HepG2 (cell line): ENCODE measurements around the gene SIRT7. TPM values are rescaled to one million over a fixed set of nuclear protein-coding genes. Genes with fewer than 3 reads are reported as not detected.

ENCODE experiments used
- ATAC-seq: fragments of 200-7000 bp; cut with Tn5 transposase; 3 replicates; pipeline ENCODE4 v1.9.1; 2020; ENCODE audit warnings: mild to moderate bottlenecking, moderate library complexity
- BruUV-seq: library from RNA; stranded (reverse); fragments of 400-500 nt; replicated peaks from 2 replicates; lab custom pipeline; 2021; lab: Mats Ljungman, UMichigan
- CTCF ChIA-PET: fragments of 300-600 bp; formaldehyde crosslinking; extraction: SDS; loops from one replicate; lab custom pipeline; 2021; ENCODE audit warnings: low total read pairs, inconsistent platforms, low intra/inter-chr PET ratio; lab: Yijun Ruan, JAX
- POLR2A ChIA-PET: fragments of 350-600 bp; sonication (Branson Sonifier 250); formaldehyde crosslinking; loops from one replicate; lab custom pipeline; 2020; ENCODE audit warnings: antibody characterized with exemption, inconsistent platforms; lab: Yijun Ruan, JAX
- DNase-seq: peaks from one replicate; pipeline ENCODE4 v3.0.0-alpha.2; 2015; ENCODE audit warnings: low spot score
- FAIRE-seq: peaks from 3 replicates; lab custom pipeline; 2011; peaks lifted over from hg19 to GRCh38; lab: Jason Lieb, UNC
- H2AFZ ChIP-seq: one replicate; pipeline ENCODE4 v1.6.1; 2011; ENCODE audit warnings: low read length, inconsistent platforms
- H3K27ac ChIP-seq: fragments of 300-600 bp; 3 replicates; pipeline ENCODE4 v1.8.0; 2011; ENCODE audit warnings: mixed run types, mild to moderate bottlenecking, mixed read lengths, low read length, inconsistent platforms; ENCODE audit not compliant: insufficient read depth; ENCODE audit errors: extremely low read length
- H3K27me3 ChIP-seq, 2 experiments: fragments of 200-600 bp in 1 of 2; 2 replicates in 1 of 2; 3 replicates in 1 of 2; pipeline versions ENCODE4 v1.6.0 to v1.8.0; 2011; ENCODE audit warnings: low read length in 2 of 2, mild to moderate bottlenecking in 2 of 2, moderate library complexity in 2 of 2, inconsistent platforms in 1 of 2; ENCODE audit not compliant: insufficient read depth in 2 of 2, control insufficient read depth in 1 of 2
- H3K36me3 ChIP-seq, 2 experiments: fragments of 200-600 bp in 1 of 2; replicated peaks in 1 of 2; 2 replicates in 1 of 2; 3 replicates in 1 of 2; pipeline versions ENCODE4 v1.5.1 to v1.8.0; 2011; ENCODE audit warnings: low read length in 2 of 2, inconsistent platforms in 1 of 2; ENCODE audit not compliant: insufficient read depth in 2 of 2, control insufficient read depth in 1 of 2
- H3K4me1 ChIP-seq: 2 replicates; pipeline ENCODE4 v1.5.1; 2012; ENCODE audit warnings: low read length, inconsistent platforms; ENCODE audit not compliant: insufficient read depth
- H3K4me2 ChIP-seq: 2 replicates; pipeline ENCODE4 v1.6.0; 2011; ENCODE audit warnings: low read depth, low read length, inconsistent platforms
- H3K4me3 ChIP-seq, 3 experiments: fragments of 200-600 bp in 1 of 3; sonication (generic), shearing (Covaris generic) in 1 of 3; replicated peaks in 1 of 3; 2 replicates each; pipeline ENCODE4 v1.5.1; 2011 to 2016; ENCODE audit warnings: low read length in 3 of 3, inconsistent platforms in 2 of 3, low read depth in 2 of 3, mild to moderate bottlenecking in 2 of 3, control low read depth in 1 of 3, mixed read lengths in 1 of 3; ENCODE audit not compliant: insufficient read depth in 1 of 3
- H3K79me2 ChIP-seq: one replicate; pipeline ENCODE4 v1.6.1; 2011; ENCODE audit warnings: low read length, inconsistent platforms; ENCODE audit not compliant: insufficient read depth
- H3K9ac ChIP-seq: 2 replicates; pipeline ENCODE4 v1.6.0; 2011; ENCODE audit warnings: mild to moderate bottlenecking, low read depth, low read length, inconsistent platforms; ENCODE audit not compliant: insufficient read depth
- H3K9me3 ChIP-seq: 2 replicates; pipeline ENCODE4 v1.5.1; 2012; ENCODE audit warnings: mild to moderate bottlenecking, low read length
- H4K20me1 ChIP-seq: 2 replicates; pipeline ENCODE4 v1.6.0; 2011; ENCODE audit warnings: inconsistent platforms, mild to moderate bottlenecking, low read length, moderate library complexity; ENCODE audit not compliant: insufficient read depth
- DMAP1 ChIP-seq: IDR thresholded peaks from 2 replicates; pipeline ENCODE4 v1.6.1; 2016
- IRX3 ChIP-seq: sonication (generic); formaldehyde crosslinking; IDR thresholded peaks from 2 replicates; pipeline ENCODE4 v1.8.1; 2023; ENCODE audit warnings: mild to moderate bottlenecking, low read depth, missing genetic modification reagents, borderline replicate concordance
- ONECUT2 ChIP-seq: sonication (generic); formaldehyde crosslinking; IDR thresholded peaks from 2 replicates; pipeline ENCODE4 v1.4.0; 2020; ENCODE audit warnings: missing genetic modification reagents
- TOPORS ChIP-seq: sonication (generic); formaldehyde crosslinking; IDR thresholded peaks from 2 replicates; pipeline ENCODE4 v1.8.0; 2023; ENCODE audit warnings: mild to moderate bottlenecking, missing genetic modification reagents
- U2AF2 ChIP-seq: fragments of 200-400 bp; formaldehyde crosslinking; IDR thresholded peaks from 2 replicates; pipeline ENCODE4 v1.6.1; 2017; ENCODE audit warnings: low read depth, mild to moderate bottlenecking, low read length
- ZFP41 ChIP-seq: sonication (generic); formaldehyde crosslinking; IDR thresholded peaks from 2 replicates; pipeline ENCODE4 v1.4.0; 2020; ENCODE audit warnings: mild to moderate bottlenecking, missing genetic modification reagents, borderline replicate concordance
- ZNF33B ChIP-seq: sonication (generic); formaldehyde crosslinking; IDR thresholded peaks from 2 replicates; pipeline ENCODE4 v1.5.1; 2020; ENCODE audit warnings: mild to moderate bottlenecking, missing genetic modification reagents
- ZNF496 ChIP-seq: sonication (generic); formaldehyde crosslinking; IDR thresholded peaks from 2 replicates; pipeline ENCODE4 v1.8.1; 2023; ENCODE audit warnings: mild to moderate bottlenecking, moderate library complexity, missing genetic modification reagents; ENCODE audit not compliant: insufficient replicate concordance
- ZNF703 ChIP-seq: sonication (generic); formaldehyde crosslinking; IDR thresholded peaks from 2 replicates; pipeline ENCODE4 v1.5.1; 2020; ENCODE audit warnings: missing genetic modification reagents, mild to moderate bottlenecking, moderate library complexity, borderline replicate concordance
- ZNF724P ChIP-seq: sonication (generic); formaldehyde crosslinking; IDR thresholded peaks from 2 replicates; pipeline ENCODE4 v1.8.0; 2022; ENCODE audit warnings: missing genetic modification reagents, borderline replicate concordance
- WGBS: methylation state at CpG from one replicate; pipeline ENCODE4 v1.1.6; 2017; ENCODE audit warnings: low lambda C conversion rate; 5-methylcytosine and 5-hydroxymethylcytosine counted together
- in situ Hi-C: cut with HindIII; loops from 2 replicates; pipeline ENCODE4 v1.10.0; 2017; ENCODE audit warnings: low pct_unique_long_range_greater_than_20kb; ENCODE audit not compliant: extremely low pct_ligation_motif_present
- intact Hi-C: fragments of 100-400 bp; cut with micrococcal nuclease; formaldehyde crosslinking; loops from one replicate; pipeline ENCODE4 v1.10.0; 2022; ENCODE audit not compliant: unreplicated experiment
- polyA plus RNA-seq, 8 experiments: library from polyadenylated mRNA; depleted of rRNA in 3 of 8; stranded (reverse) in 7 of 8; unstranded in 1 of 8; fragments of >200 nt; fragmentation: Illumina TruSeq in 4 of 8; extraction: Trizol in 4 of 8; gene quantifications; 2 replicates each; pipeline versions ENCODE4 v1.2.1 to v1.2.3, GENCODE V29; 2011 to 2016; ENCODE audit warnings: low read depth in 4 of 8, missing spikeins in 1 of 8, mixed read lengths in 1 of 8; ENCODE audit not compliant: insufficient read depth in 1 of 8
- total RNA-seq, 5 experiments: library from RNA; depleted of rRNA; stranded (reverse); fragments of >200 nt; fragmentation: Illumina TruSeq; extraction: Trizol; gene quantifications; 2 replicates each; pipeline ENCODE4 v1.2.3, GENCODE V29; 2016; ENCODE audit warnings: low read depth in 1 of 5
- TF ChIP-seq, protein P1 (sequence below): sonication (generic); formaldehyde crosslinking; IDR thresholded peaks from 2 replicates; pipeline ENCODE4 v1.4.0; 2020; ENCODE audit warnings: missing genetic modification reagents, borderline replicate concordance
- TF ChIP-seq, protein P2 (sequence below): sonication (generic); formaldehyde crosslinking; IDR thresholded peaks from 2 replicates; pipeline ENCODE4 v1.5.1; 2020; ENCODE audit warnings: missing genetic modification reagents, mild to moderate bottlenecking, borderline replicate concordance
- TF ChIP-seq, protein P3 (sequence below): sonication (generic); formaldehyde crosslinking; IDR thresholded peaks from 2 replicates; pipeline ENCODE4 v1.8.0; 2022; ENCODE audit warnings: mild to moderate bottlenecking, missing genetic modification reagents; ENCODE audit not compliant: insufficient replicate concordance

The SIRT7 gene
- total and polyA plus RNA-seq, 2 of the 13 experiments (the other 11 are each of a cell fraction or from before 2014, with no cell fraction given), result 8.3 to 24.8 TPM

DNA sequence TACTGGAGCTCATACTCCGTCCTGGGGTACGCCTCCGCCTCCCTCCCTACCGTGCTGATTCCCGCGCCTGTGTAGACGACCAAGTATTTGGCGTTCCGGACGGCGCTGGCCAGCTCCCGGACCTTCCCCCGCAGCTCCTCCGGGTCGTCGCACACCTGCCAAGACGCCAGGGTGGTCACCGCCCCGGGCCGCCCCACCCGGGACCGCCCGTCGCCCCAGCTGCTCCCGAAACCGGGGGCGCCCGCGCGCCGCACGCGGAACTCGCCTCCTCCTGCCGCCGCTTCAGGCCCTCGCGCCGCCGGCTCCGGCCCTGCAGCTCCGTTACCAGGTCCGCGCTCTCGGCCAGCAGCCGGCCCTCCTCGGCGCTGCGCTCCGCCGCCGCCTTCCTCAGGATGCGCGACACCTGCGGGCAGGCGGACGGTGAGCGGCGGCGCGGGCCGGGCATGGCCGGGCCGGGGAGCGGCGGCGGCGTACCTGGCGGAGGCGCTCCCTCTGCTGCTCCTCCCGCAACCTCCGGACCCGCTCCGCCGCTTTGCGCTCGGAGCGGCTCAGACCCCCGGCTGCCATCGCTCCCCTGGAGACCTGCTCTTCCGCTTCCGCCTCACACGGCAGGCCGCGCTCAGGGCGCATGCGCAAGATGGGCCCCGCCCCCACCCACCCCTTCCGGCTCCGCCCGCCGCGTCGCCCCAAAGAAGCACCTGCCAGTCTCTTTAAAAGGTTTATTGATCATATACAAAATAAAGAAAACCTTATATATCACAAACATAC, at the start of gene SIRT7 (continued):
- TF ChIP-seq, protein P1, sequence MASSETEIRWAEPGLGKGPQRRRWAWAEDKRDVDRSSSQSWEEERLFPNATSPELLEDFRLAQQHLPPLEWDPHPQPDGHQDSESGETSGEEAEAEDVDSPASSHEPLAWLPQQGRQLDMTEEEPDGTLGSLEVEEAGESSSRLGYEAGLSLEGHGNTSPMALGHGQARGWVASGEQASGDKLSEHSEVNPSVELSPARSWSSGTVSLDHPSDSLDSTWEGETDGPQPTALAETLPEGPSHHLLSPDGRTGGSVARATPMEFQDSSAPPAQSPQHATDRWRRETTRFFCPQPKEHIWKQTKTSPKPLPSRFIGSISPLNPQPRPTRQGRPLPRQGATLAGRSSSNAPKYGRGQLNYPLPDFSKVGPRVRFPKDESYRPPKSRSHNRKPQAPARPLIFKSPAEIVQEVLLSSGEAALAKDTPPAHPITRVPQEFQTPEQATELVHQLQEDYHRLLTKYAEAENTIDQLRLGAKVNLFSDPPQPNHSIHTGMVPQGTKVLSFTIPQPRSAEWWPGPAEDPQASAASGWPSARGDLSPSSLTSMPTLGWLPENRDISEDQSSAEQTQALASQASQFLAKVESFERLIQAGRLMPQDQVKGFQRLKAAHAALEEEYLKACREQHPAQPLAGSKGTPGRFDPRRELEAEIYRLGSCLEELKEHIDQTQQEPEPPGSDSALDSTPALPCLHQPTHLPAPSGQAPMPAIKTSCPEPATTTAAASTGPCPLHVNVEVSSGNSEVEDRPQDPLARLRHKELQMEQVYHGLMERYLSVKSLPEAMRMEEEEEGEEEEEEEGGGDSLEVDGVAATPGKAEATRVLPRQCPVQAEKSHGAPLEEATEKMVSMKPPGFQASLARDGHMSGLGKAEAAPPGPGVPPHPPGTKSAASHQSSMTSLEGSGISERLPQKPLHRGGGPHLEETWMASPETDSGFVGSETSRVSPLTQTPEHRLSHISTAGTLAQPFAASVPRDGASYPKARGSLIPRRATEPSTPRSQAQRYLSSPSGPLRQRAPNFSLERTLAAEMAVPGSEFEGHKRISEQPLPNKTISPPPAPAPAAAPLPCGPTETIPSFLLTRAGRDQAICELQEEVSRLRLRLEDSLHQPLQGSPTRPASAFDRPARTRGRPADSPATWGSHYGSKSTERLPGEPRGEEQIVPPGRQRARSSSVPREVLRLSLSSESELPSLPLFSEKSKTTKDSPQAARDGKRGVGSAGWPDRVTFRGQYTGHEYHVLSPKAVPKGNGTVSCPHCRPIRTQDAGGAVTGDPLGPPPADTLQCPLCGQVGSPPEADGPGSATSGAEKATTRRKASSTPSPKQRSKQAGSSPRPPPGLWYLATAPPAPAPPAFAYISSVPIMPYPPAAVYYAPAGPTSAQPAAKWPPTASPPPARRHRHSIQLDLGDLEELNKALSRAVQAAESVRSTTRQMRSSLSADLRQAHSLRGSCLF (CRISPR knock-in tag), result no peak
- TF ChIP-seq ONECUT2 (CRISPR knock-in tag) (no peak), ZNF496 (CRISPR knock-in tag) (no peak)

DNA sequence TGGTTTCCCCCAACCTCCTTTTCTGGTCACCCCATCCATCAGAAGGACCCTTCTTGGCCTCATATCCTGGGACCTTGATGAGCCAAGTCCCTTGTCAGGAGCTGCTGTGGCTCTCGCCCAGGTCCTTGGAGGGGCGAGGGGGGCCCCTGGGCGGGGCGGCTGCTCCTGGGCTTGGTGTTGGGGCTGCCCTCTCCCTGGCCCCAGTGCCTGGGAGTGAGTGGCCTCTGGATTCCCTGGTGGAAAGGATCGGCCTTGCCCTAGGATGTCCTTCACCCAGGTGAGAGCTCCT, 49.2 kb upstream of the SIRT7 start:
- BruUV-seq, result no TSS peak
- ATAC-seq, result peak; percentile 31
- Histone ChIP-seq H3K4me3 (peak overlapping the region; percentile 44 to 74 (median 48)), H3K27me3 (no peaks in the 10 kb centered on the region), H3K9me3 (no peaks in the 10 kb centered on the region; the same call in 1 of the 2 replicates), H3K36me3 (no peaks in the 10 kb centered on the region), H3K27ac (peak overlapping the region; percentile 75), H3K4me2 (peak overlapping the region; percentile 89), H4K20me1 (no peaks in the 10 kb centered on the region), H3K4me1 (peaks cover 76% of the 10 kb centered on the region), H3K9ac (peak overlapping the region; percentile 80), H2AFZ (no peak overlapping the region), H3K79me2 (peaks cover 17% of the 10 kb centered on the region)
- in situ Hi-C loops, result no loop called here
- CTCF ChIA-PET, result no interaction called here
- intact Hi-C loops, result no loop called here
- no peak for FAIRE-seq
- POLR2A ChIA-PET, result interaction anchor here (0.8 to 4.6 kb wide), 25 partner anchors 8 to 306 kb away, joined by 3 to 356 read pairs (median 6); partner anchors contain the start of genes ALYREF, ANAPC11, ASPSCR1 and CENPX
- DNase-seq, result no peak
- 7% methylated on average over 5 of the region's 5 CpGs for WGBS
- TF ChIP-seq ZFP41 (CRISPR knock-in tag) (0 out of 2 replicates have a peak, but pooled peaks have one; percentile 5), ZNF724P (CRISPR knock-in tag) (peak; percentile 20; the same call in 1 of the 2 replicates), DMAP1 (CRISPR knock-in tag) (peak; percentile 11; the same call in 1 of the 2 replicates), IRX3 (peak; percentile 39; the same call in 1 of the 2 replicates), TOPORS (no peak), ZNF703 (CRISPR knock-in tag) (peak; percentile 17; the same call in 1 of the 2 replicates), U2AF2 (no peak), ZNF33B (CRISPR knock-in tag) (no peak; the same call in 1 of the 2 replicates)
- TF ChIP-seq, protein P2, sequence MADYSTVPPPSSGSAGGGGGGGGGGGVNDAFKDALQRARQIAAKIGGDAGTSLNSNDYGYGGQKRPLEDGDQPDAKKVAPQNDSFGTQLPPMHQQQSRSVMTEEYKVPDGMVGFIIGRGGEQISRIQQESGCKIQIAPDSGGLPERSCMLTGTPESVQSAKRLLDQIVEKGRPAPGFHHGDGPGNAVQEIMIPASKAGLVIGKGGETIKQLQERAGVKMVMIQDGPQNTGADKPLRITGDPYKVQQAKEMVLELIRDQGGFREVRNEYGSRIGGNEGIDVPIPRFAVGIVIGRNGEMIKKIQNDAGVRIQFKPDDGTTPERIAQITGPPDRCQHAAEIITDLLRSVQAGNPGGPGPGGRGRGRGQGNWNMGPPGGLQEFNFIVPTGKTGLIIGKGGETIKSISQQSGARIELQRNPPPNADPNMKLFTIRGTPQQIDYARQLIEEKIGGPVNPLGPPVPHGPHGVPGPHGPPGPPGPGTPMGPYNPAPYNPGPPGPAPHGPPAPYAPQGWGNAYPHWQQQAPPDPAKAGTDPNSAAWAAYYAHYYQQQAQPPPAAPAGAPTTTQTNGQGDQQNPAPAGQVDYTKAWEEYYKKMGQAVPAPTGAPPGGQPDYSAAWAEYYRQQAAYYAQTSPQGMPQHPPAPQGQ, result peak; percentile 1; the same call in 1 of the 2 replicates
- TF ChIP-seq, protein P3, sequence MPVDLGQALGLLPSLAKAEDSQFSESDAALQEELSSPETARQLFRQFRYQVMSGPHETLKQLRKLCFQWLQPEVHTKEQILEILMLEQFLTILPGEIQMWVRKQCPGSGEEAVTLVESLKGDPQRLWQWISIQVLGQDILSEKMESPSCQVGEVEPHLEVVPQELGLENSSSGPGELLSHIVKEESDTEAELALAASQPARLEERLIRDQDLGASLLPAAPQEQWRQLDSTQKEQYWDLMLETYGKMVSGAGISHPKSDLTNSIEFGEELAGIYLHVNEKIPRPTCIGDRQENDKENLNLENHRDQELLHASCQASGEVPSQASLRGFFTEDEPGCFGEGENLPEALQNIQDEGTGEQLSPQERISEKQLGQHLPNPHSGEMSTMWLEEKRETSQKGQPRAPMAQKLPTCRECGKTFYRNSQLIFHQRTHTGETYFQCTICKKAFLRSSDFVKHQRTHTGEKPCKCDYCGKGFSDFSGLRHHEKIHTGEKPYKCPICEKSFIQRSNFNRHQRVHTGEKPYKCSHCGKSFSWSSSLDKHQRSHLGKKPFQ (CRISPR knock-in tag), result peak; percentile 50
